Body of pancreas (tissue), 4 donors: ENCODE results near the gene STEEP1. TPM values are rescaled to one million over a fixed set of nuclear protein-coding genes. Genes with fewer than 3 reads are reported as not detected.

ENCODE experiments used
- ATAC-seq: fragments of 150-250 bp; one replicate; pipeline ENCODE4 v1.9.1; 2016
- DNase-seq, 4 donors: peaks; one replicate each; pipeline ENCODE4 v3.0.0-alpha.2; 2019
- H3K27ac ChIP-seq, 4 donors: fragments of 200-600 bp; sonication (generic); 1 replicate in 3 of 4; 2 replicates in 1 of 4; pipeline versions ENCODE4 v1.5.1 to v1.6.1; 2016 to 2019; ENCODE audit warnings: mild to moderate bottlenecking in 1 of 4, mixed read lengths in 1 of 4, moderate library complexity in 1 of 4
- H3K27me3 ChIP-seq, 2 donors: fragments of 200-600 bp; sonication (generic); one replicate each; pipeline ENCODE4 v1.6.0; 2016; ENCODE audit warnings: mild to moderate bottlenecking in 1 of 2
- H3K36me3 ChIP-seq, 2 donors: fragments of 200-600 bp; sonication (generic); replicated peaks in 1 of 2; 2 replicates each; pipeline ENCODE4 v1.5.1; 2016; ENCODE audit warnings: low read depth in 2 of 2; ENCODE audit not compliant: insufficient read depth in 1 of 2
- H3K4me1 ChIP-seq: fragments of 200-600 bp; sonication (generic); one replicate; pipeline ENCODE4 v1.6.0; 2016
- H3K4me3 ChIP-seq, 2 donors: fragments of 200-600 bp; sonication (generic); 1 replicate in 1 of 2; 2 replicates in 1 of 2; pipeline ENCODE4 v1.5.1; 2016 to 2019
- H3K9me3 ChIP-seq, 3 donors: fragments of 200-600 bp; sonication (generic); 1 replicate in 2 of 3; 2 replicates in 1 of 3; pipeline ENCODE4 v1.5.1; 2016
- POLR2A ChIP-seq, 3 donors: fragments of 450-650 bp; IDR thresholded peaks; one replicate each; pipeline ENCODE4 v1.6.1; 2016; ENCODE audit warnings: antibody characterized with exemption in 3 of 3, mild to moderate bottlenecking in 2 of 3
- WGBS, 2 donors: methylation state at CpG; one replicate each; pipeline ENCODE4 v1.1.5; 2017; 5-methylcytosine and 5-hydroxymethylcytosine counted together
- intact Hi-C: fragments of 100-400 bp; cut with DNase I; formaldehyde crosslinking; loops from one replicate; pipeline ENCODE4 v1.15.1; 2023
- total RNA-seq, 2 donors: library from RNA; depleted of rRNA; stranded (reverse); fragments of >200 nt; gene quantifications; one replicate each; pipeline ENCODE4 v1.1.0, GENCODE V29; 2016
- TF ChIP-seq, protein P1 (sequence below), 7 experiments: fragments of 450-650 bp in 4 of 7; fragments of 200-600 bp in 3 of 7; sonication (generic) in 3 of 7; IDR thresholded peaks; one replicate each; pipeline ENCODE4 v1.5.1; 2016 to 2019; ENCODE audit warnings: antibody characterized with exemption in 7 of 7

The STEEP1 gene
- total RNA-seq, 2 donors from 2014 or later = 8.2 to 17.4 TPM

DNA sequence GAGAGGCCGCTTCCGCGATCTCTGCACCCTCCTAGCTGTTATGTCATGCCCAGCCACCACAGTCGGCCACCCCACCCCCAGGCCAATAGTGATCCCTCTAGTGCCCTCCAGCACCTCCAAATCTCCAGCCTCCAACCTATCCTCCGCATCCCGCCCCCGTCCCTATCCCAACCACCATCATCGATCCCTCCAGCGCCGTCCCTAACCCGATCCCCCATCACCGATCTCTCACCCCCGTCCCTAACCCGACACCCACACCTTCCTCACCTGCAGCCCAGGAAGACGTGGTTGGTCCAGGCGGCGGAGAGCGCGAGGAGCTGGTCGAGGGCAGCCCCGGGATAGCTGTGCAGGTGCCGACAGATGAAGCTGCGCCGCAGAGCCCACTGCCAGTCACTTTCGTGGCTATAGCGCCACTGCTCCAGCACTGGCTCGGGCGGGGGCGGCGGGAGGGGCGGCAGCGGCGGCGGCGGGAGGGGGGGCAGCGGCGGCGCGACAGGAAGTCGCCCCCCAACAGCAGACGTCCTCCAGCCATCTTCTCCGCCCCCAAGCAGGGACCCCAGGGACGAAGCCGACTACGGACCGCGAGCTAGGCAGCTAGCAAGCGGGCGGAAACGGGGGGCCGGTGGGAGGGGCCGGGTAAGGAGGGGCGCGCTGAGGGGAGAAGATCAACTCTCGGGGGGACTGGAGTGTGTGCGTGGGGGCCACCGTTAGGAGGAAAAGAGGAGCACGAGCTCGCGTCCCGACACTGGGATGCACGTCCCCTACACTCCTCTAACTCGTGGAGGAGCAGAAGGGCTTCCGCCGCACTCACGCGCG lies 40.5 kb upstream of the STEEP1 start:
- 1% methylated on average over 10 to 43 of the region's 68 CpGs for WGBS, 2 donors
- H3K27me3 ChIP-seq = no peaks in the 10 kb centered on the region
- peak; percentile 36 for ATAC-seq
- peak overlapping the region; percentile 41 to 51 for H3K4me3 ChIP-seq
- TF ChIP-seq, protein P1, sequence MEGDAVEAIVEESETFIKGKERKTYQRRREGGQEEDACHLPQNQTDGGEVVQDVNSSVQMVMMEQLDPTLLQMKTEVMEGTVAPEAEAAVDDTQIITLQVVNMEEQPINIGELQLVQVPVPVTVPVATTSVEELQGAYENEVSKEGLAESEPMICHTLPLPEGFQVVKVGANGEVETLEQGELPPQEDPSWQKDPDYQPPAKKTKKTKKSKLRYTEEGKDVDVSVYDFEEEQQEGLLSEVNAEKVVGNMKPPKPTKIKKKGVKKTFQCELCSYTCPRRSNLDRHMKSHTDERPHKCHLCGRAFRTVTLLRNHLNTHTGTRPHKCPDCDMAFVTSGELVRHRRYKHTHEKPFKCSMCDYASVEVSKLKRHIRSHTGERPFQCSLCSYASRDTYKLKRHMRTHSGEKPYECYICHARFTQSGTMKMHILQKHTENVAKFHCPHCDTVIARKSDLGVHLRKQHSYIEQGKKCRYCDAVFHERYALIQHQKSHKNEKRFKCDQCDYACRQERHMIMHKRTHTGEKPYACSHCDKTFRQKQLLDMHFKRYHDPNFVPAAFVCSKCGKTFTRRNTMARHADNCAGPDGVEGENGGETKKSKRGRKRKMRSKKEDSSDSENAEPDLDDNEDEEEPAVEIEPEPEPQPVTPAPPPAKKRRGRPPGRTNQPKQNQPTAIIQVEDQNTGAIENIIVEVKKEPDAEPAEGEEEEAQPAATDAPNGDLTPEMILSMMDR (IDR thresholded peaks at IDR 0.05) = no peak
- no peak for TF ChIP-seq POLR2A (IDR thresholded peaks at IDR 0.05)
- no peaks in the 10 kb centered on the region for H3K9me3 ChIP-seq
- H3K36me3 ChIP-seq = no peaks in the 10 kb centered on the region
- intact Hi-C loops = no loop called here
- DNase-seq = peak; percentile 28 to 47 (median 32)
- peak overlapping the region; percentile 11 to 93 (median 82) for H3K27ac ChIP-seq
- H3K4me1 ChIP-seq = no peaks in the 10 kb centered on the region

DNA sequence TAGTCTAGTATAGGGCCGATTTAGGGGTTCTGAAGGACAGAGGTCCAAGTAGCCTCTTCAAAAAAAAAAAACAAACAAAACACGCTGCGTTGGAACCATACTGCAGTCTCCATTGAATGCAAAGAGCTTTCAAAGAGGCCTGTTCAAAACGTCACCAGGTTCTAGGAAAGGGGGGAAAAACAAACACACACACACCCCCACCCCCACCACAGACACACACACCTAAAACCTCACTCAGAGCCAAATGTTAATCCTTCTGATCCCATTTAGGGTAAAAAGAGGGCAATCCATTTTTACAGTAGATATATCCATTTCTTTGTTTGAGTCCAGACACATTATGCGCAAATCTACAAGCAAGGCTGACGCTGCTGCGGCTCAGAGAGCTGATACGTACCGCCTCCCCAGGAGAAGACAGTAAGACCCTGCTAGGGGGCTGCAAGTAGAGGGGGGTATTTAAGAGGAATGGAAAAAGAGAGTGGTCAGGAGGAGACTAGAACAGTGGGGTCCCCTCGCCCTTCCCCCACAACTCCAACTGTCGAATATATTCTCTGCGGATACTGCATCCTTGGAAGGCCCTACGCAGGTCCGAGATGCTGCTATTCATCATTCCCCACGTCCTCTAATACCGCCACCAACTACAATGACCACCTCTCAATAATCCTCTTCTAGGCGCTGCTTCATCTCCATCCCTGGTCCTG lies 39.7 kb upstream of the STEEP1 start:
- H3K36me3 ChIP-seq = no peaks in the 10 kb centered on the region
- ATAC-seq = no peak
- intact Hi-C loops = no loop called here
- no peaks in the 10 kb centered on the region for H3K4me1 ChIP-seq
- no peak for DNase-seq
- no peaks in the 10 kb centered on the region for H3K9me3 ChIP-seq
- H3K27ac ChIP-seq = no peak overlapping the region
- H3K4me3 ChIP-seq = no peak overlapping the region
- no peaks in the 10 kb centered on the region for H3K27me3 ChIP-seq
- TF ChIP-seq, protein P1 (IDR thresholded peaks at IDR 0.05) = no peak
- TF ChIP-seq POLR2A (IDR thresholded peaks at IDR 0.05) = no peak
- 24 to 47% methylated on average over 7 to 17 of the region's 17 CpGs for WGBS, 2 donors

DNA sequence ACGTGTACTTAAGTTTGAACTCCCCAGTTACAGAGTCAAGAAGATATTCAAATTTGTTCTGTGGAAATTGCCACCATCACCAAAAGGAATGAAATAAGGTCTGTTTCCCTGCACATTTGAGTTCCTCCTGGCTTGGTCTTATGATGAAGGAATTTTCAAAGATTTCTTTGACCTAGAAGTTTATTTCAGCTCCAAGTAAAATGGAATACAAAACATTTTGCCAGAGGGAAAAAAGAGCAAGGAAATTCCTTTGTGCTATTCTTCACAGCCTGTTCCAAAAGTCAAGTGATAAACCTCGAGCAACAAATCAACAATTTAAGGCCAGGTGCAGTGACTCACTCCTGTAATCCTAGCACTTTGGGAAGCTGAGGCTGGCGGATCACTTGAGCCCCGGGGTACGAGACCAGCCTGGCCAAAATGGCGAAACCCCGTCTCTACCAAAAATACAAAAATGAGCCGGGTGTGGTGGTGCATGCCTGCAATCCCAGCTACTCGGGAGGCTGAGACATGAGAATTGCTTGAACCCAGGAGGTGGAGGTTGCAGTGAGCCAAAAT lies 37.6 kb upstream of the STEEP1 start:
- intact Hi-C loops = no loop called here
- H3K9me3 ChIP-seq = no peaks in the 10 kb centered on the region
- TF ChIP-seq, protein P1 (IDR thresholded peaks at IDR 0.05) = no peak
- no peak for TF ChIP-seq POLR2A (IDR thresholded peaks at IDR 0.05)
- H3K36me3 ChIP-seq = no peaks in the 10 kb centered on the region
- ATAC-seq (no peak), DNase-seq (no peak)
- whole genome bisulfite sequencing, 2 donors = 73 to 82% methylated on average over 5 to 9 of the region's 9 CpGs
- H3K27me3 ChIP-seq = no peaks in the 10 kb centered on the region
- H3K4me3 ChIP-seq = no peak overlapping the region
- H3K27ac ChIP-seq = no peak overlapping the region
- no peaks in the 10 kb centered on the region for H3K4me1 ChIP-seq

DNA sequence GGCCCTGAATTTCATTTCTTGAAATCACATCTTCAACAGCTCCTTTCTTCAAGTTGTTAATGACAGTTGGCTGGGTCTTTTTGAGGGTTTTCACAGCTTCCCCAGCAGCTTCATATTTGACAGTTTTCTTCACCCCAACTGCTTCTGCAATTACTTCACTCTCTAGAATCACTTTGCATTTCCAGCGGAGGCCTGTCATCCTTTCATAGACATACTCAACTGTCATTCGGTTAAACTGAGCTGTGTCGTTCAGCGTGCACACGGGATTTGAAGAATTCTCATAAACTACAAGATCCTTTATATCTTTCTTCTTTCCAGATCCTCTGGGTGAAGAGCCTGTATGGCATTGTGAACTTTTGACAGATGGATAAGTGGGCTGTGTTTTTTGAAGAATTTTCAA lies 24.6 kb upstream of the STEEP1 start:
- TF ChIP-seq POLR2A (IDR thresholded peaks at IDR 0.05) = no peak
- Histone ChIP-seq H3K9me3 (no peaks in the 10 kb centered on the region), H3K27ac (no peak overlapping the region), H3K4me3 (no peak overlapping the region), H3K27me3 (no peaks in the 10 kb centered on the region), H3K36me3 (no peaks in the 10 kb centered on the region), H3K4me1 (no peaks in the 10 kb centered on the region)
- no peak for ATAC-seq
- DNase-seq = no peak
- WGBS, 2 donors = 93 to 100% methylated on average over 5 of the region's 5 CpGs
- intact Hi-C loops = no loop called here

DNA sequence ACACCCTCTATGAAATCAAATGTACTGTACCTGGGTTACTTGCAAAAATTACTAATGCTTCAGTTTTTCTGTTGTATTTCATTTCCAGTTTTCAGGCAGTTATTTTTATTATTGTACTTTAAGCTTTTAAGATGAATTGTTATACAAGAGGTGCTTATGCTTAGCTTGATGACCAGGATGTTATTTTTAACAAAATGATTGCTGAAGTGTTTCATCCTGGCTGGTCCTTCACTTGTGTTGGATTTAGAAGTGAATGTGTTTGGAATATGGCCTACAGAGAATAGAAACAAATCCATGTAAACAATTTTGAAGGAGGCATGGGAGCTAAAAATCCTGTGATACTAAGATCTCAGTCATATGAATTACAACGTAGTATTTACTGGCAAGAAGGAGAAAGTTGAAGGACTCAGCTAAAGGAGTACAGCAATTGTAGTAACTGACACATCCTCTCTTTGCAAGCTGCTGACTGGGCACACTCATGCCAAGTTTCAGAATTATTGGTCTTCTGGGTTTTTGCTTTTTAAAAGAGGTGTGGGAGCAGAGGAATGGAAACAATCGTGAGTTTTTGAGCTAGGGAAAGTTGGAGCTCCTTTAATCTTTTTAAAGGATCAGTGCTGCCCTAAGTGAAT lies 18.3 kb upstream of the STEEP1 start:
- TF ChIP-seq POLR2A (IDR thresholded peaks at IDR 0.05) = no peak
- TF ChIP-seq, protein P1 (IDR thresholded peaks at IDR 0.05) = no peak
- no peak overlapping the region for H3K27ac ChIP-seq
- no peaks in the 10 kb centered on the region for H3K27me3 ChIP-seq
- H3K36me3 ChIP-seq = no peaks in the 10 kb centered on the region
- intact Hi-C loops = no loop called here
- no peak for DNase-seq
- H3K9me3 ChIP-seq = no peaks in the 10 kb centered on the region
- ATAC-seq = no peak
- H3K4me3 ChIP-seq = no peak overlapping the region
- WGBS, 2 donors = 67 to 74% methylated on average over 2 of the region's 2 CpGs
- no peaks in the 10 kb centered on the region for H3K4me1 ChIP-seq
